ENCODE measurements around the gene GGA1.
"Not testable (repeated sequence)": the region's sequence is repeated elsewhere in the genome, so short reads cannot be mapped to it uniquely, and the experiment has no call there.

Gene GGA1

DNA sequence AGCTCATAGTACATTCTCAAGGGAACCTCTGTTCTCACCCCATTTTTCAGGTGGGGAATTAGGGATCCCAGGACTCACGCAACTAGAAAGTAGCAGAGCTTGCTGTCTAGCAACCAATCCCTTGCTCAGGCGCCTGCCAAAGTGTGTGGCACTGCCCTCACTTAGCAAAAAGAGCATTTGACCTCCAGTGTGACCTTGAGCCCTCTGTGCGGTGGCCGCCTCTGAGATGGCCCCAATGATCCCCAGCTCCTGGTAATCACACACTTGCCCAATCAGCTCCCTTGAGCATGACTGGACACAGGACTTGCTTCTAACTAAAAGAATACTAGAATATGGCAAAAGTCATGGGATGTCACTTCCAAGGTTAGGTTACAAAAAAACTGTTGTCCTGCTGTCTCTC, 26.1 kb upstream of the GGA1 start:
- in situ Hi-C loops (cut with HindIII; ENCODE audit: low pct_ligation_motif_present, low sequenced_read_pairs), result no loop called here
- no peak overlapping the region for H3K4me3 ChIP-seq (ENCODE audit: low read depth, low read length)
- TF ChIP-seq, protein P1, sequence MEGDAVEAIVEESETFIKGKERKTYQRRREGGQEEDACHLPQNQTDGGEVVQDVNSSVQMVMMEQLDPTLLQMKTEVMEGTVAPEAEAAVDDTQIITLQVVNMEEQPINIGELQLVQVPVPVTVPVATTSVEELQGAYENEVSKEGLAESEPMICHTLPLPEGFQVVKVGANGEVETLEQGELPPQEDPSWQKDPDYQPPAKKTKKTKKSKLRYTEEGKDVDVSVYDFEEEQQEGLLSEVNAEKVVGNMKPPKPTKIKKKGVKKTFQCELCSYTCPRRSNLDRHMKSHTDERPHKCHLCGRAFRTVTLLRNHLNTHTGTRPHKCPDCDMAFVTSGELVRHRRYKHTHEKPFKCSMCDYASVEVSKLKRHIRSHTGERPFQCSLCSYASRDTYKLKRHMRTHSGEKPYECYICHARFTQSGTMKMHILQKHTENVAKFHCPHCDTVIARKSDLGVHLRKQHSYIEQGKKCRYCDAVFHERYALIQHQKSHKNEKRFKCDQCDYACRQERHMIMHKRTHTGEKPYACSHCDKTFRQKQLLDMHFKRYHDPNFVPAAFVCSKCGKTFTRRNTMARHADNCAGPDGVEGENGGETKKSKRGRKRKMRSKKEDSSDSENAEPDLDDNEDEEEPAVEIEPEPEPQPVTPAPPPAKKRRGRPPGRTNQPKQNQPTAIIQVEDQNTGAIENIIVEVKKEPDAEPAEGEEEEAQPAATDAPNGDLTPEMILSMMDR (IDR thresholded peaks at IDR 0.05; ENCODE audit: low read depth, low read length, missing control alignments), result no peak
- no peak overlapping the region for H3K27ac ChIP-seq
- DNase-seq, result no peak
- H3K36me3 ChIP-seq (replicated peaks), result no peaks in the 10 kb centered on the region
- H3K27me3 ChIP-seq (replicated peaks), result no peaks in the 10 kb centered on the region

DNA sequence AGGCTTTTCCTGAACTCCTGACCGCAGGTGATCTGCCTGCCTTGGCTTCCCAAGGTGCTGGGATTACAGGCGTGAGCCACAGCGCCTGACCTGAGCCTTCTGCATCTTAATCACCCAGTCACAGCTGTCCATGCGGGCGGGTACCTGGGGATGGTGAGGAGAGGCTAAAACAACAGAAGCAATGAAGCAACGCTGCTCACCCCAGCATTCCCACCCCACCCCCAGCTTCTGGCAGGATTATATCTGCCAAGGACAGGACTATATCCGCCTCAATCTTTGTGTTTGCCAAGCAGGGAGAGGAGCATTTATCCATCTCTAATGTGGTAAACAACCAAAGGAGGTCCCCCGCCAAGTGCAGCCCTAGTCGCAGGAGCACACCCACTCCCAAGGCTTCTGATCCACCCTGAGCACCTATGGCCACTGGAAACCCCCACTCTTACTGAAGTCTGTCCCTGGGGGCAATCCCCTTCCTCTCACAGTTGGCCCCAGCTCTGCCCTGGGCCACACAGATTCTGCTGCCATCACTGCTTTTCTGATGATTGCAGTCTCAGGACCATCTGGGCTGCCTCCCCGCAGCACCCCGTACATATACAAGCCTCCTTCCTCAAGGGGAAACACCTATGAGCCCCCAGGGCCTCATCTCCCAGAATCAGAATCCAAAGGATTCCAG, 20.0 kb upstream of the GGA1 start:
- Histone ChIP-seq H3K27me3 (replicated peaks) (no peaks in the 10 kb centered on the region), H3K27ac (no peak overlapping the region), H3K4me3 (ENCODE audit: low read depth, low read length) (no peak overlapping the region), H3K36me3 (replicated peaks) (no peaks in the 10 kb centered on the region)
- no peak for DNase-seq
- TF ChIP-seq, protein P1 (IDR thresholded peaks at IDR 0.05; ENCODE audit: low read depth, low read length, missing control alignments), result no peak
- in situ Hi-C loops (cut with HindIII; ENCODE audit: low pct_ligation_motif_present, low sequenced_read_pairs), result no loop called here

DNA sequence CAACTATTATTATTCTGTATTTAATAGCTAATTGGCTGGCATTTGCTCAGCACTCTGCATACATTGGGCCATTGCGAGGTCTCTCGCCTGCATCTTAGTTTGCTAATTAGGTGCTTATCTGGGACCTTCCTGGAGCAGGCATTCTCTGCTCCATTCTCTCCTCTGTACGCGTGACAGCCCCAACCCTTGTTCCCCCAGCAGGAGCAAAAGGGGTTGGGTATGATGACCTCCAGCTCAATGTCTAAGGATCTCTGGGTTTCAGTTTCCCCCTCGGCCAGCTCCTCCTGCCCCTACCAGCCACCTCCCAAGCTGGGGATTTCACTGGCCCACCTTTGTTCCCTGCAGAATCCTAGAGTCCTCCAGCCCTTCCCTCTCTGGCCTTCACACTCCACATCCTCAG, 19.0 kb upstream of the GGA1 start:
- TF ChIP-seq, protein P1 (IDR thresholded peaks at IDR 0.05; ENCODE audit: low read depth, low read length, missing control alignments), result no peak
- no peak for DNase-seq
- no peak overlapping the region for H3K27ac ChIP-seq
- H3K36me3 ChIP-seq (replicated peaks), result no peaks in the 10 kb centered on the region
- H3K4me3 ChIP-seq (ENCODE audit: low read depth, low read length), result no peak overlapping the region
- in situ Hi-C loops (cut with HindIII; ENCODE audit: low pct_ligation_motif_present, low sequenced_read_pairs), result no loop called here
- H3K27me3 ChIP-seq (replicated peaks), result no peaks in the 10 kb centered on the region

DNA sequence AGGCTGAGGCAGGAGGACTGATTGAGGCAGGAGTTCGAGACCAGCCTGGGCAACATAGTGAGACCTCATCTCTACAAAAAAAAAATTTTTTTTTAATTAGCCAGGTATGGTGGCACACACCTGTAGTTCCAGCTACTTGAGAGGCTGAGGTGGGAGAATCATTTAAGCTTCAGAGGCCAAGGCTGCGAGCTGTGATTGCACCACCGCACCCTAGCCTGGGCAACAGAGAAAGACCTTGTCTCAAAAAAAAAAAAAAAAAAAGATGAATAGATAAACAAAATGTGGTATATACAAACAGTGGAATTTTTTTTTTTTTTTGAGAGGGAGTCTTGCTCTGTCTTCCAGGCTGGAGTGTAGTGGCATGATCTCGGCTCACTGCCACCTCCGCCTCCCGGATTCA, 17.6 kb upstream of the GGA1 start:
- H3K4me3 ChIP-seq (ENCODE audit: low read depth, low read length); H3K27me3 ChIP-seq (replicated peaks); H3K27ac ChIP-seq; H3K36me3 ChIP-seq (replicated peaks); in situ Hi-C loops (cut with HindIII; ENCODE audit: low pct_ligation_motif_present, low sequenced_read_pairs); DNase-seq: not testable (repeated sequence)

DNA sequence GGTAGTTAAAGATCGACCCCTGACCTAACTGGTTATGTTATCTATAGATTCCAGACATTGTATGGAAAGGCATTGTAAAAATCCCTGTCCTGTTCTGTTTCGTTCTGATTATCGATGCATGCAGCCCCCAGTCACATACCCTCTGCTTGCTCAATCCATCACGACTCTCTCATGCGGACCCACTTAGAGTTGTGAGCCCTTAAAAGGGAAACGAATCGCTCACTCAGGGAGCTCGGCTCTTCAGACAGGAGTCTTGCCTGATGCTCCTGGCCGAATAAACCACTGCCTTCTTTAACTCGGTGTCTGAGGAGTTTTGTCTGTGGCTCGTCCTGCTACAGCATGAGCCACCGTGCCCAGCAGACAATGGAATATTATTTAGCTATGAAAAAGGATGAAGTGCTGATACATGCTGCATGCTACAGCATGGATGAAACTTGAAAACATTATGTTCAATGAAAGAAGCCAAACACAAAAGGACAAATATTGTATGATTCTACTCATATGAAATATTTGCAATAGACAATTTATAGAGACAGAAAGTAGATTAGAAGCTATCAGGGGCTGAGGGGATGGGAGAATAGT, 16.7 kb upstream of the GGA1 start:
- TF ChIP-seq, protein P1 (IDR thresholded peaks at IDR 0.05; ENCODE audit: low read depth, low read length, missing control alignments), result no peak
- no peaks in the 10 kb centered on the region for H3K27me3 ChIP-seq (replicated peaks)
- in situ Hi-C loops (cut with HindIII; ENCODE audit: low pct_ligation_motif_present, low sequenced_read_pairs), result no loop called here
- no peaks in the 10 kb centered on the region for H3K36me3 ChIP-seq (replicated peaks)
- no peak overlapping the region for H3K4me3 ChIP-seq (ENCODE audit: low read depth, low read length)
- DNase-seq, result no peak
- H3K27ac ChIP-seq, result no peak overlapping the region

DNA sequence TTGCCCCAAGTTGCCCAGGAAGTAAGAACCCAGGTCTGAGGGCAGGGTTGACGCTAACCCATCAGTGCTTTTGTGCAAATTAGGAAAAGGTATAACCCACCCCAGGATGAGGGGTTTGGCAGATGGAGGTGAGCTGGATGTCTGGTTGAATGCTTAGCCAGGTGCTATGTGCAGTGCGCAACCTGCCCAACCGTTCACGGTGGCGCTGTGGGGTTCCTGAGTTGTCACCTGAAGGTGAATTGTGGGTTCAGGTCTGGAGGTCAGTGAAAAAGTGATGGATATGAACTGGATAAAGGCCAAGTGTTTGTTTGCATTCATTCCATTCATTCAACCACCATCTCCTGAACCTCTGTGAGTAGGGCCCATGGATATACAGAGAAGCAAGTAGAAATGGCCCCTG, 14.4 kb upstream of the GGA1 start:
- H3K27ac ChIP-seq, result no peak overlapping the region
- no peak overlapping the region for H3K4me3 ChIP-seq (ENCODE audit: low read depth, low read length)
- no peaks in the 10 kb centered on the region for H3K36me3 ChIP-seq (replicated peaks)
- in situ Hi-C loops (cut with HindIII; ENCODE audit: low pct_ligation_motif_present, low sequenced_read_pairs), result no loop called here
- no peak for DNase-seq
- TF ChIP-seq, protein P1 (IDR thresholded peaks at IDR 0.05; ENCODE audit: low read depth, low read length, missing control alignments), result no peak
- no peaks in the 10 kb centered on the region for H3K27me3 ChIP-seq (replicated peaks)
